ENCODE data around the gene RNPEP.
A peak's percentile ranks its signal among the peaks of the same experiment; 100 is the strongest.
"Not testable (repeated sequence)": the region's sequence is repeated elsewhere in the genome, so short reads cannot be mapped to it uniquely, and the experiment has no call there.

Gene RNPEP, protein sequence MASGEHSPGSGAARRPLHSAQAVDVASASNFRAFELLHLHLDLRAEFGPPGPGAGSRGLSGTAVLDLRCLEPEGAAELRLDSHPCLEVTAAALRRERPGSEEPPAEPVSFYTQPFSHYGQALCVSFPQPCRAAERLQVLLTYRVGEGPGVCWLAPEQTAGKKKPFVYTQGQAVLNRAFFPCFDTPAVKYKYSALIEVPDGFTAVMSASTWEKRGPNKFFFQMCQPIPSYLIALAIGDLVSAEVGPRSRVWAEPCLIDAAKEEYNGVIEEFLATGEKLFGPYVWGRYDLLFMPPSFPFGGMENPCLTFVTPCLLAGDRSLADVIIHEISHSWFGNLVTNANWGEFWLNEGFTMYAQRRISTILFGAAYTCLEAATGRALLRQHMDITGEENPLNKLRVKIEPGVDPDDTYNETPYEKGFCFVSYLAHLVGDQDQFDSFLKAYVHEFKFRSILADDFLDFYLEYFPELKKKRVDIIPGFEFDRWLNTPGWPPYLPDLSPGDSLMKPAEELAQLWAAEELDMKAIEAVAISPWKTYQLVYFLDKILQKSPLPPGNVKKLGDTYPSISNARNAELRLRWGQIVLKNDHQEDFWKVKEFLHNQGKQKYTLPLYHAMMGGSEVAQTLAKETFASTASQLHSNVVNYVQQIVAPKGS

DNA sequence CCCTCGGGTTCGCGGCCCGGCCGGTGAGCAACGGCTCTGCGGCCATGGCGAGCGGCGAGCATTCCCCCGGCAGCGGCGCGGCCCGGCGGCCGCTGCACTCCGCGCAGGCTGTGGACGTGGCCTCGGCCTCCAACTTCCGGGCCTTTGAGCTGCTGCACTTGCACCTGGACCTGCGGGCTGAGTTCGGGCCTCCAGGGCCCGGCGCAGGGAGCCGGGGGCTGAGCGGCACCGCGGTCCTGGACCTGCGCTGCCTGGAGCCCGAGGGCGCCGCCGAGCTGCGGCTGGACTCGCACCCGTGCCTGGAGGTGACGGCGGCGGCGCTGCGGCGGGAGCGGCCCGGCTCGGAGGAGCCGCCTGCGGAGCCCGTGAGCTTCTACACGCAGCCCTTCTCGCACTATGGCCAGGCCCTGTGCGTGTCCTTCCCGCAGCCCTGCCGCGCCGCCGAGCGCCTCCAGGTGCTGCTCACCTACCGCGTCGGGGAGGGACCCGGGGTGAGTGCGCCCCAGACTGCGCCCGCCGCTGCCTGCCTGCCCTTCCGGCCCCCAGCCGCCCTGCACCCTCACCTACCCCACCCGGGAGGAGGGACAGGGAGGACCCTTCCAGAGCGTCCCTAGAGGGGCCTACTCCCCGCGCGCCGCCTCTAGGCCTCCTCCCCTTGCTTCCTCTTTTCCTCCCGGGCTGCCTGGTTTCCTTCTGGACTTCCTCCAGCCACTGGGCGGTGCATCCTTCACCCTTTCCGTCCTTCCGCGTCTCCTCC is at the start of gene RNPEP:
TSS of gene RNPEP (plus strand) at position 26 of the 757 bp plus-strand sequence. CDS start at position 45, 19 bp downstream.
- Histone ChIP-seq H3K36me3 (ENCODE audit: control insufficient read depth, insufficient read depth, low read length) (no peaks in the 10 kb centered on the region), H3K27me3 (ENCODE audit: control insufficient read depth, insufficient read depth, low read length) (no peaks in the 10 kb centered on the region), H3K9ac (ENCODE audit: low read length) (peak within 1 kb of the TSS; percentile 83), H3K4me1 (ENCODE audit: control insufficient read depth, insufficient read depth, low read length) (no peaks in the 10 kb centered on the region), H3K27ac (ENCODE audit: low read depth, low read length) (peak within 1 kb of the TSS; percentile 85), H3K4me3 (ENCODE audit: low read length) (peak within 1 kb of the TSS; percentile 62)

DNA sequence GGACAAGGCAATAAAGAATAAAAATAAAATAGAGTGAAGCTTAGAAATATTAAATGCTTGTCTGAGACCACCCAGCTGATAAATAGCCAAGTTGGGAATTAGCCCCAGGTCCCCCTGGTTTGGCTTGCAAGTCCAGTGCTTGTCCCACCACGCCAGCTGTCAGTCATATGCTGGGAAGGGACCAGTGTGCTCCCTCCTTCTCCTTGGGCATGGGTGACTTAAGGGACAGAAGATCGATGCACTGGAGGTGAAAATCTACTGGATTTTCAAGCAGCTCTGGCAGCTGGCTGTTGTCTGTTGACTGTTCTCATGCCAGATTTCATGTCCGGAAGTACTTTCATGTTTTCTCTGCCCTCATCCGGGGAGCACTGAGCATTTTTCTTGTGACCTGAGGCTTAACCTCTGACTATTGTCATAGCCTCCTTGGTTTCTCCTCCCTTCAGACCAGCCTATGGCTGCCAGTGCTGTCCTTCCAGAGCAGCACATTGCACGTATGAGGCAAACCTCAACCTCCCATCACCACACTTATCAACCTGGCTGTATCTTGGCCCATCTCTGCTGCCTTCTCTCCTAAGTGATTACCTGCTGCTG is 48.5 kb upstream of the RNPEP start:
- H3K27me3 ChIP-seq (ENCODE audit: control insufficient read depth, insufficient read depth, low read length): no peaks in the 10 kb centered on the region
- H3K4me1 ChIP-seq (ENCODE audit: control insufficient read depth, insufficient read depth, low read length): peaks cover 17% of the 10 kb centered on the region
- H3K9ac ChIP-seq (ENCODE audit: low read length): no peak overlapping the region
- H3K4me3 ChIP-seq (ENCODE audit: low read length): no peak overlapping the region
- peak overlapping the region; percentile 44 for H3K27ac ChIP-seq (ENCODE audit: low read depth, low read length)
- no peaks in the 10 kb centered on the region for H3K36me3 ChIP-seq (ENCODE audit: control insufficient read depth, insufficient read depth, low read length)

DNA sequence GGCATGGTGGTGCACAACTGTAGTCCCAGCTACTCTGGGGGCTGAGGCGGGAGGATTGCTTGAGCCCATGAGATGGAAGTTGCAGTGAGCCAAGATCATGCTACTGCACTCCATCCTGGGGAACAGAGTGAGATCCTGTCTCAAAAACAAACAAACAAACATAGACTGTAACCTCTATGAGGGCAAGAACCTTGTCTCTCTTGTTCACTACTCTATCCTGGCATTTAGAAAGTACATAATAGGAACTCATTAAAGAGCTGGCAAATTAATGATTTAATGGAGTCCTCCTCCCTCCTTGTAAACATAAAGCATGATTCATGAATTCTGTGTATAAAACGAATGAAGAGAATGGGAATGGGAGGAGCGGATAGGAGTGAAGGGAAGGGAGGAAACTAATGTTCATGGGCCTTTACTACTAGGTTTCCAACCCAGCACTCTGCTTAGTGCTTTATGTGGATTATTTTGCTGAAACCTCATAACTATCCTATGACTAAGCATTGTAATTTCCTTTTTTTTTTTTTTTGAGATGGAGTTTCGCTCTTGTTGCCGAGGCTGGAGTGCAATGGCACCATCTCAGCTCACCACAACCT is 44.7 kb upstream of the RNPEP start:
- Histone ChIP-seq H3K27me3 (ENCODE audit: control insufficient read depth, insufficient read depth, low read length) (no peaks in the 10 kb centered on the region), H3K4me3 (ENCODE audit: low read length) (no peak overlapping the region), H3K27ac (ENCODE audit: low read depth, low read length) (peak overlapping the region; percentile 75), H3K4me1 (ENCODE audit: control insufficient read depth, insufficient read depth, low read length) (peaks cover 27% of the 10 kb centered on the region), H3K36me3 (ENCODE audit: control insufficient read depth, insufficient read depth, low read length) (no peaks in the 10 kb centered on the region), H3K9ac (ENCODE audit: low read length) (no peak overlapping the region)

DNA sequence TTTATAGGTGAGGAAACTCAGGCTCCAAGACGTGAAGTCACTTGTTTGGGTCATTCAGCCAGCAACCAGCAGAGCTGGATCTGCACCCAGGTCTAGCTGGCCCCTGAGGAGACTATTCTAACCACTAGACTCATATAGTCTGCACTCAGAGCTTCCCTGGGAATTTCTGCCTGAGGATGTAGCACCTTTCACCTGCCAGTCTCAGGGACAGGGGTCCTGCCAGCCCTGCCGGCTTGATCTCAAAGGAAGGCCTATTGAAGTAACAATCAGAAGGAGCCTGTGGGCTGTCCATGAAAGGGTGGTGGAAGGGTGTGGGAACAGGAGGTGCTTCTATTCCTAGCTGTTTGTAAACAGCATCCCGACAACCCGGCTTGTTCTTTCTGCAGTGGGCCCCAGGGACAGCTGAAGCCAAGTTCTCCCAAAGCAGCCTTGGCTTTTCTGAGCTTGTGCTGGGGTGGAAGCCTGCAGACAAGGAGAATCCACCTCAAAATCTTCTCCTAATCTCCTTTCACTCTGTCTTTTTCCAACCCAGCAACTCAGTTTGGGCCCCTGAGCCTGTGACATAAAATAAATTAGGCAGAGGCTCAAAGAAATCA is 43.9 kb upstream of the RNPEP start:
- Histone ChIP-seq H3K4me1 (ENCODE audit: control insufficient read depth, insufficient read depth, low read length) (peaks cover 27% of the 10 kb centered on the region), H3K36me3 (ENCODE audit: control insufficient read depth, insufficient read depth, low read length) (no peaks in the 10 kb centered on the region), H3K9ac (ENCODE audit: low read length) (no peak overlapping the region), H3K27ac (ENCODE audit: low read depth, low read length) (peak overlapping the region; percentile 75), H3K27me3 (ENCODE audit: control insufficient read depth, insufficient read depth, low read length) (no peaks in the 10 kb centered on the region), H3K4me3 (ENCODE audit: low read length) (peak overlapping the region; percentile 19)

DNA sequence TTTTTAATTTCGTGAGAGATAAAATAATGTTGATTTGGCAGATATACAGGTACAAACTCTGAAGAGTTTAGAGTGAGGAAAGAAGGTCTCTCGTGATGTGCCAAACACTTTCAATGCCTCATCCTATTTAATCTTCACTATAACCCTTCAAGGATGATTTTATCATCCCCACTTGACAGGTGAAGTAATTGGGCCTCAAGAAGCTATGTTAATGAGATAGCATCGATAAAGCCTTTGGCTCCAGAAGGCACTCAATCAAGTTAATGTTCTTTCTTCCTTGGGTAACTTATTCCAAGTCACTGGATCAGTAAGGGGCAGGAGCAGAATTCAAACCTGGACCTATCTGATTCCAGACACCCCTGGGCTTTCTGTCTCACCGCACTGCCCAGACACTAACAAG is 43.3 kb upstream of the RNPEP start:
- Histone ChIP-seq H3K9ac (ENCODE audit: low read length) (no peak overlapping the region), H3K4me1 (ENCODE audit: control insufficient read depth, insufficient read depth, low read length) (peaks cover 22% of the 10 kb centered on the region), H3K27ac (ENCODE audit: low read depth, low read length) (peak overlapping the region; percentile 75), H3K27me3 (ENCODE audit: control insufficient read depth, insufficient read depth, low read length) (no peaks in the 10 kb centered on the region), H3K4me3 (ENCODE audit: low read length) (no peak overlapping the region), H3K36me3 (ENCODE audit: control insufficient read depth, insufficient read depth, low read length) (no peaks in the 10 kb centered on the region)

DNA sequence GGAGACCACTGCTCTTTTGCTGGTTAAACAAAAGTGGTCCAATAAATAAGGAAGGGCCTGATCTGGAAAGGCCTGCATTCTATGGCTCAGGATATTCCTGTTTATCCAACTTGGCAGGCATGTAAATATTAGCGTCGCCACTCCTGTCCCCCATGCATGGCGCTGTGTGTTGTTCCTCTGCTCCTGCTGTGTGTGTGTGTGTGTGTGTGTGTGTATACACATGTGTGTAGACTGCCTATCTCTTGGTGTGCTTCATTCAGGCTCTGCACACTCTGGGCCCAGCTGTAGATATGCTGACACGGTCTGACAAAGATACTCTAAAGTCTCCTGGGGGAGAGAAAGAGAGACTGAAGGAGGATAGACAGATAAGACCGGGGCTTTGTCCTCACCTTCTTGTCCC is 42.9 kb upstream of the RNPEP start:
- Histone ChIP-seq H3K4me3 (ENCODE audit: low read length) (no peak overlapping the region), H3K27ac (ENCODE audit: low read depth, low read length) (peak overlapping the region; percentile 75), H3K9ac (ENCODE audit: low read length) (no peak overlapping the region)

DNA sequence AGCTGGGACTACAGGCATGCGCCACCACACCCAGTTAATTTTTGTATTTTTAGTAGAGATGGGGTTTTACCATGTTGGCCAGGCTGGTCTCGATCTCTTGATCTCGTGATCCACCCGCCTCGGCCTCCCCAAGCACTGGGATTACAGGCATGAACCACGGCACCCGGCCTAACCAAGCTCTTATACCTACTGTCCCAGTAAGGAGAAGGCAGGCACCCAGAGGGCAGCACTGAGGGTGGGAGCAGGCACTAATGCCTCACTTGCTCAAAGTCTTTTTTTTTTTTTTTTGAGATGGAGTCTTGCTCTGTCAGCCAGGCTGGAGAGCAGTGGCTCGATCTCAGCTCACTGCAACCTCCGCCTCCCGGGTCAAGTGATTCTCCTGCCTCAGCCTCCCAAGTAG is 42.1 kb upstream of the RNPEP start:
- peak overlapping the region; percentile 75 for H3K27ac ChIP-seq (ENCODE audit: low read depth, low read length)
- not testable (repeated sequence) for H3K27me3 ChIP-seq (ENCODE audit: control insufficient read depth, insufficient read depth, low read length); H3K4me3 ChIP-seq (ENCODE audit: low read length); H3K36me3 ChIP-seq (ENCODE audit: control insufficient read depth, insufficient read depth, low read length); H3K9ac ChIP-seq (ENCODE audit: low read length)
- H3K4me1 ChIP-seq (ENCODE audit: control insufficient read depth, insufficient read depth, low read length): peaks cover 22% of the 10 kb centered on the region

More for the DNA sequence above, 42.9 kb upstream of the RNPEP start:
- Histone ChIP-seq H3K27me3 (ENCODE audit: control insufficient read depth, insufficient read depth, low read length) (no peaks in the 10 kb centered on the region), H3K4me1 (ENCODE audit: control insufficient read depth, insufficient read depth, low read length) (peaks cover 22% of the 10 kb centered on the region), H3K36me3 (ENCODE audit: control insufficient read depth, insufficient read depth, low read length) (no peaks in the 10 kb centered on the region)

DNA sequence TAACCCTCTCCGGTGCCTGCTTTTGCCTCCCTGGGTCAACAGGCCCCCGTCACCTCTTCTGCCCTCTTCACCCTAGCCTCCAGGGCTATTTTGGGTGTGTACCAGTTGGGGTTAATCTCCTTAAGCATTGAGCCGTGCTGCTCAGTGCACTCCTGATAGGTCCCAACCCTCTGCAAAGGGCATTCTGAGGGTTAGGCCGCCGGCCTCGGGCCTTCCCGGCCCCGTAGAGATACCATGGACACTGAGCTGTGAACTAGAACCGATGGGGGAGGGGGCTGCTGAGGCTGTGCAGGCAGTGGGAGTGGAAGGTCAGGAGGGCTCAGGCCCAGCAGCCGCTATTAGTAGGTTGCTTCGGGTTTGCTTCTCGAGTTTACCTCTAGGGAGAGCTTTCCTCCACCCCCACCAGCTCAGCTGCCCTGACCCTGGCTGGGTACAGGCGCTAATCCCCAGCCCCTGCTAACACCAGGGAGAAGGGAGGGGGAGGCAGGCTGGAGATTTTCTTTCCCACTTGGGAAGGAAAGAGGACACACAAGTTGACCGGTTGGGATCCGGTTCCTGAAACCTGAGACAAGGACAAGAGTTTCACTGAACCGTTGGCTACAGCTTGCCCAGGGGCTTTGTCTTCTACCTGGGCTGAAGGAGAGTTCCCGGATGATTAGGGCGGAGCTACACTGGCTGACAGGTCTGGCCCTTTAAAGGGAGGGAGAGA is 40.9 kb upstream of the RNPEP start:
- Histone ChIP-seq H3K9ac (ENCODE audit: low read length) (no peak overlapping the region), H3K36me3 (ENCODE audit: control insufficient read depth, insufficient read depth, low read length) (no peaks in the 10 kb centered on the region), H3K27ac (ENCODE audit: low read depth, low read length) (peak overlapping the region; percentile 78), H3K27me3 (ENCODE audit: control insufficient read depth, insufficient read depth, low read length) (no peaks in the 10 kb centered on the region), H3K4me1 (ENCODE audit: control insufficient read depth, insufficient read depth, low read length) (peaks cover 22% of the 10 kb centered on the region), H3K4me3 (ENCODE audit: low read length) (peak overlapping the region; percentile 54)

DNA sequence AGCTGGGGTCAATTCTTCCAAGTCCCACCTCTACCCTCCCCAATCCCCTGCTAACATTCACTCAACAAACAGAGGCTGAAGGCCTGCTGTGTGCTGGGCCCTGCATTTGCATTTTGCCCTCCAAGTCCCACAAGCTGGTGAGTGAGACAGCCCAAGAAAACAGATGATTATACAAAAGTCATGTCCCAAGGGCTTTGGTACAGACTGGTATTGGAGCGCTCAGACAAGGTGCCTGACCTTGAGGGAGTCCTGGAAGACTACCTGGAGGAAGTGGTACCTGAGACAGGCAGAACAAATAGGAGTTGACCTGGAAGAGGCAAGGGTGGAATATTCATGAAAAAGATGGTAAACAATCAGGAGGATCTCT is 40.3 kb upstream of the RNPEP start:
- no peaks in the 10 kb centered on the region for H3K36me3 ChIP-seq (ENCODE audit: control insufficient read depth, insufficient read depth, low read length)
- H3K27me3 ChIP-seq (ENCODE audit: control insufficient read depth, insufficient read depth, low read length): no peaks in the 10 kb centered on the region
- H3K4me3 ChIP-seq (ENCODE audit: low read length): peak overlapping the region; percentile 54
- H3K27ac ChIP-seq (ENCODE audit: low read depth, low read length): peak overlapping the region; percentile 78
- H3K9ac ChIP-seq (ENCODE audit: low read length): no peak overlapping the region
- peaks cover 24% of the 10 kb centered on the region for H3K4me1 ChIP-seq (ENCODE audit: control insufficient read depth, insufficient read depth, low read length)

DNA sequence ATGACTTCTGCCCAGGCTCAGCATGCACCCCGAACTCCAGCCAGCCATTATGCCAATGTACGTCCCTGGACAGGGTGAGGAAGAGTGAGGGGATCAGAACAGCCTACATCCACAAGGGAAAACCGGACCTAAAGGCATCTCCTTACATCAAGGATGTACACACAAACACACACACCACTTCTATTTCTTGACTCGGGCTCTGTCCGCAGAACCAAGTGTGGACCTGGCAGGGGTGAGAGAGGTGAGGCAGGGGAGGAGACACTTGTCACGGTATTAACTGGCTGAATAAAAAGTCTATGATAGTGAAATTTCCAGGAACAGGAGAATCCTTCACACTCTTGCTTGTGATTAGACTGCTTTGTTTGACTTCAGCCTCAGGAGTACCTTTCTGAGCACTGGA is 38.4 kb upstream of the RNPEP start:
- peak overlapping the region; percentile 91 for H3K4me3 ChIP-seq (ENCODE audit: low read length)
- peak overlapping the region; percentile 71 for H3K9ac ChIP-seq (ENCODE audit: low read length)
- peak overlapping the region; percentile 99 for H3K27ac ChIP-seq (ENCODE audit: low read depth, low read length)
- peaks cover 25% of the 10 kb centered on the region for H3K4me1 ChIP-seq (ENCODE audit: control insufficient read depth, insufficient read depth, low read length)
- no peaks in the 10 kb centered on the region for H3K27me3 ChIP-seq (ENCODE audit: control insufficient read depth, insufficient read depth, low read length)
- no peaks in the 10 kb centered on the region for H3K36me3 ChIP-seq (ENCODE audit: control insufficient read depth, insufficient read depth, low read length)

DNA sequence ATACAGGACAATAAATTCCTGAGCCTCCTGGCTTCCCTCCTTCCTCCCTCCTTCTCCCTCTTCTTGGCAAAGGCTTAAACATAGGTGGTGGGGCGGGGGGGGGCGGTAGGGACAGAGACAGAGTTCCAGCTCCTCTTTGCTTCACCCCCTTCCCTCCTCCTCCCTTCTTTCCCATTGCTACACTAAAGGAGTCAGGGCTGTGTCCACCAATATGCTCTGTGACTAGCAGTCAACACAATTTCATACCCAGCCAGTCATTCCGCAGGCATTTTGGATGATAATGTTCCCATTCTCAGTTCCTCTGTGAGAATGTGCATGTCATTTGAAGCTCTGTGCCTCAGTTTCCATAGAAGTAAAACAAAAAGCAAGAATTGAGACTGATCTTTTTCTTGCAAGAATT is 37.8 kb upstream of the RNPEP start:
- Histone ChIP-seq H3K9ac (ENCODE audit: low read length) (peak overlapping the region; percentile 71), H3K36me3 (ENCODE audit: control insufficient read depth, insufficient read depth, low read length) (no peaks in the 10 kb centered on the region), H3K4me3 (ENCODE audit: low read length) (peak overlapping the region; percentile 91), H3K4me1 (ENCODE audit: control insufficient read depth, insufficient read depth, low read length) (peaks cover 19% of the 10 kb centered on the region), H3K27ac (ENCODE audit: low read depth, low read length) (peak overlapping the region; percentile 99), H3K27me3 (ENCODE audit: control insufficient read depth, insufficient read depth, low read length) (no peaks in the 10 kb centered on the region)

Data from rectal smooth muscle tissue (tissue), 1 donor.